Measurements from ENCODE around the gene APBB2.

DNA sequence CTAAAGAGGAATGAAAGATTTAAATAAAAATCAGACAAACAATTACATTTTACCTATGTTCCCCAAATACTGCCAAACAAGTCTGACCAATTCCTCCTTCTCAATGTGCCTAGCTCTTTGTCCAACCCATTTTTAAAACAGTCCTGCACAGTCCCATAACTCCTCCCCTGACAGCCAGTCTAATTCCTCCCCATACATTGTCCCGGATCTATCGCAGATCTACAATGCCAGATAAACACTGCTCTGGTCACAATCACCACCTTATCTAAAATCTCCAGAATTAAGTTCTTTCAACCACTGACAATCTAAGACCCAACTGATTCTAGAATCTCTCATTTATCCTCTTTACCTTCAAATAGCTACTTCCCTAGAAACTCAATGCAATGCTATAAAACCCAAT, 176.0 kb downstream of the APBB2 start:
- no peak for TF ChIP-seq CTCF (IDR thresholded peaks at IDR 0.05)
- TF ChIP-seq POLR2AphosphoS5 (IDR thresholded peaks at IDR 0.05): no peak
- no peak for TF ChIP-seq POLR2A (IDR thresholded peaks at IDR 0.05)

Data from prostate gland (tissue), 2 donors.